ENCODE data around the gene TELO2. TPM values are rescaled to one million over a fixed set of nuclear protein-coding genes. Genes with fewer than 3 reads are reported as not detected.

The TELO2 gene
- total and polyA plus RNA-seq, 4 donors = 12.9 to 19.3 (median 16.2) TPM

DNA sequence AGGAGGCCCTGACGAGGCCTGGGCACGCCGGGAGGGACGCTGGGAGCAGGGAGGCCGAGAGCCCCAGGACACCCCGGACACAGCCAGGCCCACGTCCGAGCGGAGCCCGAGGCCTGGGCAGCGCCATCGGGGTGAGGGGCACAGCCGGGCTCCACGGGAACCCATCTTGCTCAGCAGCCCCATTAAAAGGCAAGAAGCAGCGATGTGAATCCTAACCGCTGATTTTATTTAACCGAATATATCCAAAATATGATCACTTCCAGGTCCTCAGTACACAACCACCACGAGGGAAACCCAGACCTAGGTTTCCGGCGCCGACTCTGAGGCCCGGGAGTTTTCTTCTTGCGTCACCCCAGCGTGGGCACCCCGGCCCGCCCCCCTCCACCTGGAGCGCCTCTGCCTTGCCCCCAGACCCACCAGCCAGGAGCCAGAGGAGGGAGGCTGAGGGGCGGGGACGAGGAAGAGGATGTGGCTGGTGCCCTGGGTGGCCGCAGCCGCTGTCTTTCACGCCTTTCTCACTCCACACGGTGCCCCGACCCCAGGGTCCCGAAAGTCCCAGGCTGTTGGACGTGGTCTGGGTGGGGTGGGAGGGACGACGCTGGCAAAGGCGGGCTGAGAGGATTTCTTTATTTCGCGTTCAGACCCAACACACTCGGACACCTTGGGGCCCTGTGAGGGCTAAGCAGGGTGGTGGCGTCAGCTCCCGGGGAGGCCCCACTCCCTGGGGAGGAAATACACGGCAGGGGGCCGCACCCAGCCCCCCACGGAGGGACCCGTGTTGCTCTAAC is 48.2 kb upstream of the TELO2 start (continued):
- TF ChIP-seq HNF4A (conservative IDR thresholded peaks at IDR 0.05) (no peak), RAD21 (IDR thresholded peaks at IDR 0.05) (no peak), MAX (IDR thresholded peaks at IDR 0.05) (no peak), YY1 (IDR thresholded peaks at IDR 0.05) (no peak)

- TF ChIP-seq FOXA1 (IDR thresholded peaks at IDR 0.05) (no peak), TAF1 (conservative IDR thresholded peaks at IDR 0.05) (no peak), NR2F2 (IDR thresholded peaks at IDR 0.05) (no peak), GABPA (IDR thresholded peaks at IDR 0.05 in 1 of 2, conservative IDR thresholded peaks at IDR 0.05 in 1 of 2) (no peak), HNF4A (conservative IDR thresholded peaks at IDR 0.05) (no peak), JUND (IDR thresholded peaks at IDR 0.05) (no peak), EGR1 (IDR thresholded peaks at IDR 0.05; ENCODE audit: low read depth in 2 of 2) (no peak), MAX (IDR thresholded peaks at IDR 0.05) (no peak), FOXA2 (IDR thresholded peaks at IDR 0.05) (no peak), RAD21 (IDR thresholded peaks at IDR 0.05) (no peak), RXRA (IDR thresholded peaks at IDR 0.05) (no peak), ZBTB33 (IDR thresholded peaks at IDR 0.05) (no peak), SP1 (IDR thresholded peaks at IDR 0.05) (no peak), HNF4G (IDR thresholded peaks at IDR 0.05) (no peak), YY1 (IDR thresholded peaks at IDR 0.05) (no peak)
- TF ChIP-seq, protein P1, sequence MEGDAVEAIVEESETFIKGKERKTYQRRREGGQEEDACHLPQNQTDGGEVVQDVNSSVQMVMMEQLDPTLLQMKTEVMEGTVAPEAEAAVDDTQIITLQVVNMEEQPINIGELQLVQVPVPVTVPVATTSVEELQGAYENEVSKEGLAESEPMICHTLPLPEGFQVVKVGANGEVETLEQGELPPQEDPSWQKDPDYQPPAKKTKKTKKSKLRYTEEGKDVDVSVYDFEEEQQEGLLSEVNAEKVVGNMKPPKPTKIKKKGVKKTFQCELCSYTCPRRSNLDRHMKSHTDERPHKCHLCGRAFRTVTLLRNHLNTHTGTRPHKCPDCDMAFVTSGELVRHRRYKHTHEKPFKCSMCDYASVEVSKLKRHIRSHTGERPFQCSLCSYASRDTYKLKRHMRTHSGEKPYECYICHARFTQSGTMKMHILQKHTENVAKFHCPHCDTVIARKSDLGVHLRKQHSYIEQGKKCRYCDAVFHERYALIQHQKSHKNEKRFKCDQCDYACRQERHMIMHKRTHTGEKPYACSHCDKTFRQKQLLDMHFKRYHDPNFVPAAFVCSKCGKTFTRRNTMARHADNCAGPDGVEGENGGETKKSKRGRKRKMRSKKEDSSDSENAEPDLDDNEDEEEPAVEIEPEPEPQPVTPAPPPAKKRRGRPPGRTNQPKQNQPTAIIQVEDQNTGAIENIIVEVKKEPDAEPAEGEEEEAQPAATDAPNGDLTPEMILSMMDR (IDR thresholded peaks at IDR 0.05; ENCODE audit: low read depth, low read length, missing input control) = no peak
- TF ChIP-seq, protein P2, sequence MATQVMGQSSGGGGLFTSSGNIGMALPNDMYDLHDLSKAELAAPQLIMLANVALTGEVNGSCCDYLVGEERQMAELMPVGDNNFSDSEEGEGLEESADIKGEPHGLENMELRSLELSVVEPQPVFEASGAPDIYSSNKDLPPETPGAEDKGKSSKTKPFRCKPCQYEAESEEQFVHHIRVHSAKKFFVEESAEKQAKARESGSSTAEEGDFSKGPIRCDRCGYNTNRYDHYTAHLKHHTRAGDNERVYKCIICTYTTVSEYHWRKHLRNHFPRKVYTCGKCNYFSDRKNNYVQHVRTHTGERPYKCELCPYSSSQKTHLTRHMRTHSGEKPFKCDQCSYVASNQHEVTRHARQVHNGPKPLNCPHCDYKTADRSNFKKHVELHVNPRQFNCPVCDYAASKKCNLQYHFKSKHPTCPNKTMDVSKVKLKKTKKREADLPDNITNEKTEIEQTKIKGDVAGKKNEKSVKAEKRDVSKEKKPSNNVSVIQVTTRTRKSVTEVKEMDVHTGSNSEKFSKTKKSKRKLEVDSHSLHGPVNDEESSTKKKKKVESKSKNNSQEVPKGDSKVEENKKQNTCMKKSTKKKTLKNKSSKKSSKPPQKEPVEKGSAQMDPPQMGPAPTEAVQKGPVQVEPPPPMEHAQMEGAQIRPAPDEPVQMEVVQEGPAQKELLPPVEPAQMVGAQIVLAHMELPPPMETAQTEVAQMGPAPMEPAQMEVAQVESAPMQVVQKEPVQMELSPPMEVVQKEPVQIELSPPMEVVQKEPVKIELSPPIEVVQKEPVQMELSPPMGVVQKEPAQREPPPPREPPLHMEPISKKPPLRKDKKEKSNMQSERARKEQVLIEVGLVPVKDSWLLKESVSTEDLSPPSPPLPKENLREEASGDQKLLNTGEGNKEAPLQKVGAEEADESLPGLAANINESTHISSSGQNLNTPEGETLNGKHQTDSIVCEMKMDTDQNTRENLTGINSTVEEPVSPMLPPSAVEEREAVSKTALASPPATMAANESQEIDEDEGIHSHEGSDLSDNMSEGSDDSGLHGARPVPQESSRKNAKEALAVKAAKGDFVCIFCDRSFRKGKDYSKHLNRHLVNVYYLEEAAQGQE (IDR thresholded peaks at IDR 0.05) = no peak
- TF ChIP-seq, protein P3, sequence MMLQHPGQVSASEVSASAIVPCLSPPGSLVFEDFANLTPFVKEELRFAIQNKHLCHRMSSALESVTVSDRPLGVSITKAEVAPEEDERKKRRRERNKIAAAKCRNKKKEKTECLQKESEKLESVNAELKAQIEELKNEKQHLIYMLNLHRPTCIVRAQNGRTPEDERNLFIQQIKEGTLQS (IDR thresholded peaks at IDR 0.05) = no peak
- Histone ChIP-seq H3K9ac (ENCODE audit: low read depth in 1 of 2, low read length in 2 of 2) (no peak overlapping the region), H3K36me3 (ENCODE audit: control insufficient read depth in 4 of 4, insufficient read depth in 3 of 4, low read depth in 1 of 4, low read length in 3 of 4) (peaks cover 0 to 19% (median 6%) of the 10 kb centered on the region in 4 donors), H3K4me1 (ENCODE audit: control insufficient read depth in 4 of 4, insufficient read depth in 4 of 4, low read length in 3 of 4) (no peaks in the 10 kb centered on the region), H3K9me3 (ENCODE audit: control insufficient read depth in 4 of 4, low read length in 3 of 4) (no peaks in the 10 kb centered on the region), H3K27me3 (ENCODE audit: control insufficient read depth in 4 of 4, insufficient read depth in 4 of 4, low read length in 3 of 4) (no peaks in the 10 kb centered on the region), H3K27ac (ENCODE audit: low read depth in 1 of 2, low read length in 2 of 2) (no peak overlapping the region), H3K4me3 (ENCODE audit: low read depth in 1 of 3, low read length in 3 of 3) (no peak overlapping the region)
- no peak for DNase-seq (ENCODE audit: low spot score)
- 89% methylated on average over 25 of the region's 25 CpGs for WGBS
These were observed 47.5 kb upstream of the TELO2 start for GRCh38 chr16:1445518-1446203.
